ENCODE results near the gene PPIL6. TPM values are rescaled to one million over a fixed set of nuclear protein-coding genes. Genes with fewer than 3 reads are reported as not detected.

Gene PPIL6
- total RNA-seq, 1 experiment from 2014 or later = 3.9 TPM

- H3K4me1 Mint-ChIP-seq (ENCODE audit: insufficient read depth, unreplicated experiment) = peaks cover 18% of the 10 kb centered on the region
- no TSS peak for BruUV-seq (replicated peaks)
- ChIA-PET CTCF (interaction anchor here (0.6 kb wide), 1 partner anchor 691 kb away, joined by 3 read pairs; no protein-coding TSS in a partner anchor), POLR2A (no interaction called here)
- no peak overlapping the region for H3K4me3 Mint-ChIP-seq (ENCODE audit: unreplicated experiment)
- H3K36me3 Mint-ChIP-seq (ENCODE audit: insufficient read depth, unreplicated experiment) = peaks cover 29% of the 10 kb centered on the region
- no peaks in the 10 kb centered on the region for H3K27me3 Mint-ChIP-seq (ENCODE audit: insufficient read depth, unreplicated experiment)
- no peak for DNase-seq (ENCODE audit: unreplicated experiment)
- H3K27ac Mint-ChIP-seq (ENCODE audit: low read depth, unreplicated experiment) = no peak overlapping the region
- no peaks in the 10 kb centered on the region for H3K9me3 Mint-ChIP-seq (ENCODE audit: unreplicated experiment)
- no peak for TF ChIP-seq CTCF (IDR thresholded peaks at IDR 0.05; ENCODE audit: unreplicated experiment)
- intact Hi-C loops (cut with micrococcal nuclease) = no loop called here
These were observed 84.2 kb downstream of the PPIL6 start for GRCh38 chr6:109356237-109356636.

DNA sequence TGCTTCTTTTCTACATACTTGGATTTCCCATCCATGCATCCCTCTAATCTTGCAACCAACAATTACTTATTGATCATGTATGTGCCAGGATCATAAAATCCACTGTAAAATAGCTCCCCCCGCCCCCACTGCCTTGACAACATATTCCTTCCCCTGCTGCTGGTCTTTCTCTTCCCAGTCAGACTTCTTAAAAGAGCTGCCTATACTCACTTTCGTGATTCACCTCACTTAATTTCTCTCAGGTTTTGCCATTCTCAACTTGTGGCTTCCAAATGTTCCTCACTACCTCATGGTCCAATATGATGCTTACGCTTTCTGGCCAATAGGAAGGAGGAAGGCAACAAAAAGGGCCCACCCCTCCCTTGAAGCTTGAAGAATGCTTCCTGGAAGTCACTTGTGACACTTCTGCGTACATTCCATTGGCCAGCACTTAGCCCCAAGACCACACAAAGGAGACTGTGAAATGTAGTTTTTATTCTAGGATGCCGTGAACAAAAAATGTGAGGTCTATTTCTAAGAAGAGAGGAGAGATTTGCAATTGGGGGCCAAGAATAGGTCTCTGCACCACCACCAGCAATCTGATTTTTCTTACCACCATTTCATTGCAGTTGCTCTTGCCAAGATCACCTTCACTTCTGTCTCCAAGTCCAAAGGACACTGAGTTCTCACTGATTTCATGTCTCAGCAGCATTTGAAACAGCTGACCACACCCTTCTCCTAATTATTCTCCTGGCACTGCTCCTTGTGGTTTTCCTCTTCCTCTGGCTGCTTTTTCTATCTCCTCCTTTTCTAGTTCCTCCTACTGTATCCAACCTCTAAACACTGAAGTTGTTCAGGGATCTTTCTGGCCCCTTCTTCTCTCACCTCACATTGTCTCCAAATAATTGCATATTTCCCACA is 88.9 kb downstream of the PPIL6 start:
- Mint-ChIP-seq H3K27me3 (ENCODE audit: insufficient read depth, unreplicated experiment) (no peaks in the 10 kb centered on the region), H3K36me3 (ENCODE audit: insufficient read depth, unreplicated experiment) (peaks cover 25% of the 10 kb centered on the region), H3K9me3 (ENCODE audit: unreplicated experiment) (no peaks in the 10 kb centered on the region), H3K4me1 (ENCODE audit: insufficient read depth, unreplicated experiment) (peaks cover 36% of the 10 kb centered on the region), H3K27ac (ENCODE audit: low read depth, unreplicated experiment) (peak overlapping the region; percentile 89), H3K4me3 (ENCODE audit: unreplicated experiment) (peak overlapping the region; percentile 9)
- peak; percentile 45 for DNase-seq (ENCODE audit: unreplicated experiment)
- ChIA-PET POLR2A (interaction anchor here (0.6 to 4.3 kb wide), 10 partner anchors 8 to 34 kb away, joined by 3 to 27 read pairs (median 4); partner anchors contain the start of gene CD164), CTCF (interaction anchor here (0.6 to 3.8 kb wide), 9 partner anchors 10 to 1371 kb away, joined by 3 to 20 read pairs (median 4); partner anchors contain the start of gene CD164)
- no peak for TF ChIP-seq CTCF (IDR thresholded peaks at IDR 0.05; ENCODE audit: unreplicated experiment)
- intact Hi-C loops (cut with micrococcal nuclease) = no loop called here
- BruUV-seq (replicated peaks) = no TSS peak

DNA sequence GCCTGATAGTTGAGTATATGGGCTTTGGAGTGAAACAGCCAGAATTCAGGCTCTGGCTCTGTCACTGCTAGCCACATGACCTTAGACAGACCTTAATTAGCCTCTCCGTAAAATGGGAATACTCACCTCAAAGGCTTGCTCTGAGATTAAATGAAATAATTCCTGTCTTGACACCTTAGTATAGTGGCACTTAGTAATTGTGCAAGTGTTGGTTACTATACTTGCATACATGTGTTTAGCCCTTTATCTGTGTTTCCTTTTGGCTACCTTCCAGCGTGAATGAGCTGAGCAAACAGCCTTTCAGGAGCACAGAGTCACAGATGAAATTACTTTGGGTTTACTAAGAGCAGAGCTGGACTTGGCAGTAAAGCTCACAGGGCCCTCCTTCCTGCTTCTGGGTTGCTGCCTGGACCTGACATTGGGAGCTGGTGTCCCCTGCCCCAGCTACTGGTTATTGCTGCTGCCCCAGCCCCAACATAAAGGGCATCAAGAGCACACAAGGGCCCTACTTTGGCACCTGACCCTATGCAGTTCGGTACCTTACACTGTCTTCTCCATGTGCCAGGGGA is 90.9 kb downstream of the PPIL6 start:
- CTCF ChIA-PET = interaction anchor here (2.6 to 3.8 kb wide), 2 partner anchors 34 to 162 kb away, joined by 8 to 20 read pairs; partner anchors contain the start of gene CD164
- TF ChIP-seq CTCF (IDR thresholded peaks at IDR 0.05; ENCODE audit: unreplicated experiment) = no peak
- Mint-ChIP-seq H3K27me3 (ENCODE audit: insufficient read depth, unreplicated experiment) (no peaks in the 10 kb centered on the region), H3K4me3 (ENCODE audit: unreplicated experiment) (no peak overlapping the region), H3K36me3 (ENCODE audit: insufficient read depth, unreplicated experiment) (peaks cover 18% of the 10 kb centered on the region), H3K27ac (ENCODE audit: low read depth, unreplicated experiment) (peak overlapping the region; percentile 42), H3K4me1 (ENCODE audit: insufficient read depth, unreplicated experiment) (peaks cover 36% of the 10 kb centered on the region), H3K9me3 (ENCODE audit: unreplicated experiment) (no peaks in the 10 kb centered on the region)
- BruUV-seq (replicated peaks) = no TSS peak
- POLR2A ChIA-PET = interaction anchor here (1.0 to 4.3 kb wide), 4 partner anchors 10 to 172 kb away, joined by 3 to 27 read pairs (median 6); partner anchors contain the start of gene CD164
- peak; percentile 58 for DNase-seq (ENCODE audit: unreplicated experiment)
- intact Hi-C loops (cut with micrococcal nuclease) = no loop called here

DNA sequence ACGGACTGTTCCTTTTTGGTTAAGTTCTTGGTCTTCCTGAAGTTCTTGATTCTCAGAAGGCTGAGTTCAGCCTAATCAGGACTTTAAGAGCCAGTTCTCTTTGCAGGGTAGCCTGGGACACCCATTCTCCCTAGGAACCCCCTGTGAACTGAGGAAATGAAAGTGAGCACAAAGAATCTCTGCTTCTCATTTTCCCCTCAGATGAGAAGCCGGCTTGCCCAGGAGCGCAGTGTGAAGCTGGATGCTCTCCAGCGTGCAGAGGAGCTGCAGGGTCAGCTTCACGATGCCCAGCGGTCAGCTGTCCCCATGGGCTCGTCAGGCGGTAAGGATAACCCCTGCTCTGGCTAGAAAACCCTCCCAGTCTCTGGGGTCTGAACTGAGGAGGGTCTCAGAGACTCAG is 92.2 kb downstream of the PPIL6 start:
- ChIA-PET CTCF (interaction anchor here (2.6 kb wide), 1 partner anchor 160 kb away, joined by 8 read pairs; no protein-coding TSS in a partner anchor), POLR2A (interaction anchor here (4.3 kb wide), 1 partner anchor 36 kb away, joined by 27 read pairs; the partner anchor contains the start of gene CD164)
- peaks cover 9% of the 10 kb centered on the region for H3K36me3 Mint-ChIP-seq (ENCODE audit: insufficient read depth, unreplicated experiment)
- TF ChIP-seq CTCF (IDR thresholded peaks at IDR 0.05; ENCODE audit: unreplicated experiment) = no peak
- H3K27me3 Mint-ChIP-seq (ENCODE audit: insufficient read depth, unreplicated experiment) = no peaks in the 10 kb centered on the region
- DNase-seq (ENCODE audit: unreplicated experiment) = no peak
- no TSS peak for BruUV-seq (replicated peaks)
- intact Hi-C loops (cut with micrococcal nuclease) = no loop called here
- peaks cover 36% of the 10 kb centered on the region for H3K4me1 Mint-ChIP-seq (ENCODE audit: insufficient read depth, unreplicated experiment)
- H3K27ac Mint-ChIP-seq (ENCODE audit: low read depth, unreplicated experiment) = no peak overlapping the region
- H3K4me3 Mint-ChIP-seq (ENCODE audit: unreplicated experiment) = no peak overlapping the region
- no peaks in the 10 kb centered on the region for H3K9me3 Mint-ChIP-seq (ENCODE audit: unreplicated experiment)

Measured in MCF 10A (cell line).